SK-N-SH treated with all-trans-retinoic acid at 6 μM for 48 hours (cell line): ENCODE data around the gene EPC2.
"Not testable (repeated sequence)": the region's sequence is repeated elsewhere in the genome, so short reads cannot be mapped to it uniquely, and the experiment has no call there.

Experiments used
- ATAC-seq: fragments of 200-7000 bp; cut with Tn5 transposase; 3 replicates; pipeline ENCODE4 v1.9.1; 2020; ENCODE audit warnings: mild to moderate bottlenecking, moderate library complexity
- ARNTL ChIP-seq: fragments of 450-650 bp; formaldehyde crosslinking; IDR thresholded peaks from 2 replicates; pipeline ENCODE4 v1.5.0; 2020; ENCODE audit warnings: low read depth, mild to moderate bottlenecking, moderate library complexity, borderline replicate concordance
- BACH2 ChIP-seq: fragments of 250-450 bp; sonication (Bioruptor Pico); IDR thresholded peaks from 2 replicates; pipeline ENCODE4 v1.9.0; 2021; ENCODE audit warnings: mild to moderate bottlenecking, borderline replicate concordance
- CSDC2 ChIP-seq: fragments of 250-450 bp; sonication (Bioruptor Pico); IDR thresholded peaks from 2 replicates; pipeline ENCODE4 v1.5.0; 2020; ENCODE audit warnings: mild to moderate bottlenecking, moderate library complexity
- GLIS3 ChIP-seq: fragments of 250-450 bp; sonication (Bioruptor Pico); IDR thresholded peaks from 2 replicates; pipeline ENCODE4 v1.5.0; 2020; ENCODE audit warnings: mild to moderate bottlenecking, moderate library complexity
- ISL1 ChIP-seq: fragments of 250-450 bp; sonication (Bioruptor Pico); IDR thresholded peaks from 2 replicates; pipeline ENCODE4 v2.1.2; 2022; ENCODE audit warnings: mild to moderate bottlenecking, moderate library complexity
- PPARA ChIP-seq: fragments of 250-450 bp; sonication (Bioruptor Pico); IDR thresholded peaks from 2 replicates; pipeline ENCODE4 v1.5.0; 2020; ENCODE audit warnings: mild to moderate bottlenecking, borderline replicate concordance
- RARB ChIP-seq: fragments of 250-450 bp; sonication (Bioruptor Pico); IDR thresholded peaks from 2 replicates; pipeline ENCODE4 v1.8.0; 2021; ENCODE audit warnings: mild to moderate bottlenecking, moderate library complexity
- TCF4 ChIP-seq: fragments of 250-450 bp; sonication (Bioruptor Pico); IDR thresholded peaks from 2 replicates; pipeline ENCODE4 v1.8.0; 2021; ENCODE audit warnings: mild to moderate bottlenecking, moderate library complexity, borderline replicate concordance
- TOX ChIP-seq: fragments of 250-450 bp; sonication (Bioruptor Pico); IDR thresholded peaks from 2 replicates; pipeline ENCODE4 v1.8.0; 2021; ENCODE audit warnings: mild to moderate bottlenecking, moderate library complexity, borderline replicate concordance
- ZC3H10 ChIP-seq: fragments of 250-450 bp; sonication (Bioruptor Pico); IDR thresholded peaks from 2 replicates; pipeline ENCODE4 v1.5.1; 2021; ENCODE audit warnings: mild to moderate bottlenecking, moderate library complexity
- ZFP30 ChIP-seq: fragments of 450-650 bp; formaldehyde crosslinking; IDR thresholded peaks from 2 replicates; pipeline ENCODE4 v1.5.0; 2022; ENCODE audit warnings: mild to moderate bottlenecking, moderate library complexity
- ZNF565 ChIP-seq: fragments of 450-650 bp; formaldehyde crosslinking; conservative IDR thresholded peaks from 2 replicates; pipeline ENCODE4 v1.5.0; 2020; ENCODE audit warnings: low read depth, mild to moderate bottlenecking, moderate library complexity
- ZNF8 ChIP-seq: fragments of 450-650 bp; formaldehyde crosslinking; IDR thresholded peaks from 2 replicates; pipeline ENCODE4 v1.5.0; 2020; ENCODE audit warnings: mild to moderate bottlenecking, moderate library complexity
- TF ChIP-seq, protein P1 (sequence below): fragments of 250-450 bp; sonication (Bioruptor Pico); IDR thresholded peaks from 2 replicates; pipeline ENCODE4 v1.5.1; 2020; ENCODE audit warnings: low read depth, mild to moderate bottlenecking, moderate library complexity
- TF ChIP-seq, protein P2 (sequence below): fragments of 250-450 bp; sonication (Bioruptor Pico); IDR thresholded peaks from 2 replicates; pipeline ENCODE4 v1.8.0; 2021; ENCODE audit warnings: low read depth, mild to moderate bottlenecking, moderate library complexity, borderline replicate concordance
- TF ChIP-seq, protein P3 (sequence below): fragments of 250-450 bp; sonication (Bioruptor Pico); IDR thresholded peaks from 2 replicates; pipeline ENCODE4 v1.5.1; 2021; ENCODE audit warnings: mild to moderate bottlenecking, moderate library complexity
- TF ChIP-seq, protein P4 (sequence below): fragments of 250-450 bp; sonication (Bioruptor Pico); IDR thresholded peaks from 2 replicates; pipeline ENCODE4 v1.5.0; 2020; ENCODE audit warnings: mild to moderate bottlenecking, moderate library complexity

Gene EPC2

DNA sequence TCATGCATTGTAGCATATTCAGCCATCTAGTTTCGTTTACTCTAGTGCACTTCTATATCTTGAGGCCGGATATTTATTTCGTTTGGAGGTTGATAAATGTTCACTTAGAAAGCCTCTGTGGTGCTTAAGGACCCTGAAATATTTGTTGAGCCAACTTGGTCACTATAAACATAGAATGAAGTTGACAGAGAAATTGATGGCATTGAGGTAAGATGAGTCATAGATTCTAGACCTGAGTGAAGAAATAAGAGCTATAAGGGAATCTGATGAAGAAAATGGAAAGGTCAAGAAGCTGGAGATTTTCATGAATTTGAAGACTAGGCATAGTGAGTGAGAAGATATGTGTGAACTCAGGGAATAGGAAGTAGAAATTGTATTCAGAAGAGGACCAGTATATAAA is 35.9 kb downstream of the EPC2 start:
- TF ChIP-seq, protein P1, sequence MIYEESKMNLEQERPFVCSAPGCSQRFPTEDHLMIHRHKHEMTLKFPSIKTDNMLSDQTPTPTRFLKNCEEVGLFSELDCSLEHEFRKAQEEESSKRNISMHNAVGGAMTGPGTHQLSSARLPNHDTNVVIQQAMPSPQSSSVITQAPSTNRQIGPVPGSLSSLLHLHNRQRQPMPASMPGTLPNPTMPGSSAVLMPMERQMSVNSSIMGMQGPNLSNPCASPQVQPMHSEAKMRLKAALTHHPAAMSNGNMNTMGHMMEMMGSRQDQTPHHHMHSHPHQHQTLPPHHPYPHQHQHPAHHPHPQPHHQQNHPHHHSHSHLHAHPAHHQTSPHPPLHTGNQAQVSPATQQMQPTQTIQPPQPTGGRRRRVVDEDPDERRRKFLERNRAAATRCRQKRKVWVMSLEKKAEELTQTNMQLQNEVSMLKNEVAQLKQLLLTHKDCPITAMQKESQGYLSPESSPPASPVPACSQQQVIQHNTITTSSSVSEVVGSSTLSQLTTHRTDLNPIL (CRISPR knock-in tag), result no peak
- TF ChIP-seq, protein P2, sequence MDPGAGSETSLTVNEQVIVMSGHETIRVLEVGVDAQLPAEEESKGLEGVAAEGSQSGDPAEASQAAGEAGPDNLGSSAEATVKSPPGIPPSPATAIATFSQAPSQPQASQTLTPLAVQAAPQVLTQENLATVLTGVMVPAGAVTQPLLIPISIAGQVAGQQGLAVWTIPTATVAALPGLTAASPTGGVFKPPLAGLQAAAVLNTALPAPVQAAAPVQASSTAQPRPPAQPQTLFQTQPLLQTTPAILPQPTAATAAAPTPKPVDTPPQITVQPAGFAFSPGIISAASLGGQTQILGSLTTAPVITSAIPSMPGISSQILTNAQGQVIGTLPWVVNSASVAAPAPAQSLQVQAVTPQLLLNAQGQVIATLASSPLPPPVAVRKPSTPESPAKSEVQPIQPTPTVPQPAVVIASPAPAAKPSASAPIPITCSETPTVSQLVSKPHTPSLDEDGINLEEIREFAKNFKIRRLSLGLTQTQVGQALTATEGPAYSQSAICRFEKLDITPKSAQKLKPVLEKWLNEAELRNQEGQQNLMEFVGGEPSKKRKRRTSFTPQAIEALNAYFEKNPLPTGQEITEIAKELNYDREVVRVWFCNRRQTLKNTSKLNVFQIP (CRISPR knock-in tag), result no peak
- no peak for TF ChIP-seq TCF4 (CRISPR knock-in tag)
- no peak for TF ChIP-seq BACH2 (CRISPR knock-in tag)
- TF ChIP-seq, protein P3, sequence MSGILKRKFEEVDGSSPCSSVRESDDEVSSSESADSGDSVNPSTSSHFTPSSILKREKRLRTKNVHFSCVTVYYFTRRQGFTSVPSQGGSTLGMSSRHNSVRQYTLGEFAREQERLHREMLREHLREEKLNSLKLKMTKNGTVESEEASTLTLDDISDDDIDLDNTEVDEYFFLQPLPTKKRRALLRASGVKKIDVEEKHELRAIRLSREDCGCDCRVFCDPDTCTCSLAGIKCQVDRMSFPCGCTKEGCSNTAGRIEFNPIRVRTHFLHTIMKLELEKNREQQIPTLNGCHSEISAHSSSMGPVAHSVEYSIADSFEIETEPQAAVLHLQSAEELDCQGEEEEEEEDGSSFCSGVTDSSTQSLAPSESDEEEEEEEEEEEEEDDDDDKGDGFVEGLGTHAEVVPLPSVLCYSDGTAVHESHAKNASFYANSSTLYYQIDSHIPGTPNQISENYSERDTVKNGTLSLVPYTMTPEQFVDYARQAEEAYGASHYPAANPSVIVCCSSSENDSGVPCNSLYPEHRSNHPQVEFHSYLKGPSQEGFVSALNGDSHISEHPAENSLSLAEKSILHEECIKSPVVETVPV (CRISPR knock-in tag), result no peak
- TF ChIP-seq, protein P4, sequence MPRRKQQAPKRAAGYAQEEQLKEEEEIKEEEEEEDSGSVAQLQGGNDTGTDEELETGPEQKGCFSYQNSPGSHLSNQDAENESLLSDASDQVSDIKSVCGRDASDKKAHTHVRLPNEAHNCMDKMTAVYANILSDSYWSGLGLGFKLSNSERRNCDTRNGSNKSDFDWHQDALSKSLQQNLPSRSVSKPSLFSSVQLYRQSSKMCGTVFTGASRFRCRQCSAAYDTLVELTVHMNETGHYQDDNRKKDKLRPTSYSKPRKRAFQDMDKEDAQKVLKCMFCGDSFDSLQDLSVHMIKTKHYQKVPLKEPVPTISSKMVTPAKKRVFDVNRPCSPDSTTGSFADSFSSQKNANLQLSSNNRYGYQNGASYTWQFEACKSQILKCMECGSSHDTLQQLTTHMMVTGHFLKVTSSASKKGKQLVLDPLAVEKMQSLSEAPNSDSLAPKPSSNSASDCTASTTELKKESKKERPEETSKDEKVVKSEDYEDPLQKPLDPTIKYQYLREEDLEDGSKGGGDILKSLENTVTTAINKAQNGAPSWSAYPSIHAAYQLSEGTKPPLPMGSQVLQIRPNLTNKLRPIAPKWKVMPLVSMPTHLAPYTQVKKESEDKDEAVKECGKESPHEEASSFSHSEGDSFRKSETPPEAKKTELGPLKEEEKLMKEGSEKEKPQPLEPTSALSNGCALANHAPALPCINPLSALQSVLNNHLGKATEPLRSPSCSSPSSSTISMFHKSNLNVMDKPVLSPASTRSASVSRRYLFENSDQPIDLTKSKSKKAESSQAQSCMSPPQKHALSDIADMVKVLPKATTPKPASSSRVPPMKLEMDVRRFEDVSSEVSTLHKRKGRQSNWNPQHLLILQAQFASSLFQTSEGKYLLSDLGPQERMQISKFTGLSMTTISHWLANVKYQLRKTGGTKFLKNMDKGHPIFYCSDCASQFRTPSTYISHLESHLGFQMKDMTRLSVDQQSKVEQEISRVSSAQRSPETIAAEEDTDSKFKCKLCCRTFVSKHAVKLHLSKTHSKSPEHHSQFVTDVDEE (CRISPR knock-in tag), result no peak
- no peak for TF ChIP-seq CSDC2 (CRISPR knock-in tag)
- TF ChIP-seq PPARA, result no peak
- no peak for TF ChIP-seq ARNTL
- TF ChIP-seq ZFP30 (CRISPR knock-in tag), result no peak
- no peak for TF ChIP-seq ZNF8 (CRISPR knock-in tag)
- no peak for TF ChIP-seq ZNF565
- TF ChIP-seq ISL1 (CRISPR knock-in tag), result no peak
- no peak for TF ChIP-seq ZC3H10
- no peak for ATAC-seq

DNA sequence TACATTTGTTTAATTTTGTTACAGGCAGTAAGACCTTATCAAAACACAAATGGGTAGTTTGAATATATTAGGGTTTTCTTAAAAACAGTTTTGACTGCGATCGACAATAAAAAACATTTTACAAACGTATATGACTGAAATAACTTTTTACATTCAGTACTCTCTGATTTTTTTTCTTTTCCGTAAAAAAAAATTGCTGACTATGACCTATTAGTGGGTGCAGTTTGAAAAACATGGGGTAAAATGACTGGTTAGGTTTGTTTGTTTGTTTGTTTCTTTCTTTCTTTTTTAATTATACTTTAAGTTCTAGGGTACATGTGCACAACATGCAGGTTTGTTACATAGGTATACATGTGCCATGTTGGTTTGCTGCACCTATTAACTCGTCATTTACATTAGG is 36.9 kb downstream of the EPC2 start:
- TF ChIP-seq, protein P4 (CRISPR knock-in tag), result no peak
- TF ChIP-seq, protein P2 (CRISPR knock-in tag), result no peak
- TF ChIP-seq ZNF8 (CRISPR knock-in tag), result no peak
- TF ChIP-seq CSDC2 (CRISPR knock-in tag), result no peak
- no peak for TF ChIP-seq TOX (CRISPR knock-in tag)
- no peak for TF ChIP-seq GLIS3 (CRISPR knock-in tag)
- TF ChIP-seq, protein P1 (CRISPR knock-in tag), result no peak
- TF ChIP-seq ARNTL, result no peak
- no peak for TF ChIP-seq ZNF565
- no peak for TF ChIP-seq BACH2 (CRISPR knock-in tag)
- no peak for TF ChIP-seq RARB
- TF ChIP-seq PPARA, result no peak
- ATAC-seq, result no peak

DNA sequence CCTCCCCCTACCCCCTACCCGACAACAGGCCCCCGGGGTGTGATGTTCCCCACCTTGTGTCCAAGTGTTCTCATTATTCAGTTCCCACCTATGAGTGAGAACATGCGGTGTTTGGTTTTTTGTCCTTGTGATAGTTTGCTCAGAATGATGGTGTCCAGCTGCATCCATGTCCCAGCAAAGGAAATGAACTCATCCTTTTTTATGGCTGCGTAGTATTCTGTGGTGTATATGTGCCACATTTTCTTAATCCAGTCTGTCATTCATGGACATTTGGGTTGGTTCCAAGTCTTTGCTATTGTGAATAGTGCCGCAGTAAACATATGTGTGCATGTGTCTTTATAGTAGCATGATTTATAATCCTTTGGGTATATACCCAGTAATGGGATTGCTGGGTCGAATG is 37.3 kb downstream of the EPC2 start:
- not testable (repeated sequence) for ATAC-seq
